Stimulated activated CD4-positive, alpha-beta T cell treated with anti-CD3 and anti-CD28 coated beads, Interleukin-15, amount 100 ng/mL, for 1 hour (primary cell): ENCODE measurements around the gene CYREN.
"Not testable (repeated sequence)": the region's sequence is repeated elsewhere in the genome, so short reads cannot be mapped to it uniquely, and the experiment has no call there.

Experiments
- DNase-seq, 2 donors: peaks; one replicate each; pipeline ENCODE4 v3.0.0-alpha.2; 2020; ENCODE audit warnings: low read depth in 1 of 2, low spot score in 1 of 2

The CYREN gene, protein sequence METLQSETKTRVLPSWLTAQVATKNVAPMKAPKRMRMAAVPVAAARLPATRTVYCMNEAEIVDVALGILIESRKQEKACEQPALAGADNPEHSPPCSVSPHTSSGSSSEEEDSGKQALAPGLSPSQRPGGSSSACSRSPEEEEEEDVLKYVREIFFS

GRCh38 chr7:135170274-135170997, at the start of gene CYREN:
TSS of gene CYREN (minus strand) at chr7:135170707. CDS start at chr7:135168922, 1,785 bp downstream.
- peak; percentile 78 to 90 for DNase-seq

- no peak for DNase-seq
These were observed 47.4 kb upstream of the CYREN start for GRCh38 chr7:135217645-135218509.

GRCh38 chr7:135215698-135216097, 45.2 kb upstream of the CYREN start:
- no peak for DNase-seq

- DNase-seq: no peak
These were observed 44.7 kb upstream of the CYREN start for GRCh38 chr7:135215180-135215579.

- DNase-seq: no peak
These were observed 43.3 kb upstream of the CYREN start for GRCh38 chr7:135213831-135214230.

GRCh38 chr7:135211946-135212685, 41.6 kb upstream of the CYREN start:
- DNase-seq: not testable (repeated sequence)

- DNase-seq: peak; percentile 95 to 99
These were observed 40.9 kb upstream of the CYREN start, which contains the start of gene WDR91 for GRCh38 chr7:135211179-135211945. TSS of gene WDR91 (minus strand) at chr7:135211526. CDS start at chr7:135211502, 24 bp downstream.

GRCh38 chr7:135210888-135211178, 40.3 kb upstream of the CYREN start:
- DNase-seq: no peak

DNA sequence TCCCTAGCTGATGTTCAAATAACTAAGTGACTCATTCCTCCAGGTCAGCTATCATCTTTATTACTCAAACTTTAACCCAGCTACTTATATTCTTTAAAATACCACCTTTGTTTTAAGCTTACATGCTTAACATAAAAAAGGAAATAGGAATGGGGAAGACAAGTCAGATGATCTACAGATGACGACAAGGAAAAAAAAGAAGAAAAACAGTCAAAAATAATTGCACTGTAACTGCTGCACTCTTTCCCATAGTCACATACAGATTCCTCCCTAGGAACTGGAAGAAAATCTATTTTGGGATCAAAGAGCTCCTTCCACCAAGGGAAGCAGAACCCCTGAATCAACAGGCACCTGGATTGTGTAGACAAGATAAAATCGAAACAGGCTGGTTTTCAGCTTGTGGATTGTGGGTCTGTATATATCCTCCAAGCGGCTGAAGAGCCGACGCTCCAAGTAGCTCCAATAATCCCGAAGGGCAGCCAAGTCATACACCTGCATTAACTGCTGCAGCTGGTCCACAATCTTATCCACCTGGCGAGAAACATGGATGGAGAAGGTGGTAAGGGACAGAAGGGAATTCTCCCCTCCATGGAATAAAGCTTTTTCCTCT, 38.8 kb upstream of the CYREN start:
- DNase-seq: no peak

- DNase-seq: no peak
These were observed 37.7 kb upstream of the CYREN start for GRCh38 chr7:135208102-135208793.

DNA sequence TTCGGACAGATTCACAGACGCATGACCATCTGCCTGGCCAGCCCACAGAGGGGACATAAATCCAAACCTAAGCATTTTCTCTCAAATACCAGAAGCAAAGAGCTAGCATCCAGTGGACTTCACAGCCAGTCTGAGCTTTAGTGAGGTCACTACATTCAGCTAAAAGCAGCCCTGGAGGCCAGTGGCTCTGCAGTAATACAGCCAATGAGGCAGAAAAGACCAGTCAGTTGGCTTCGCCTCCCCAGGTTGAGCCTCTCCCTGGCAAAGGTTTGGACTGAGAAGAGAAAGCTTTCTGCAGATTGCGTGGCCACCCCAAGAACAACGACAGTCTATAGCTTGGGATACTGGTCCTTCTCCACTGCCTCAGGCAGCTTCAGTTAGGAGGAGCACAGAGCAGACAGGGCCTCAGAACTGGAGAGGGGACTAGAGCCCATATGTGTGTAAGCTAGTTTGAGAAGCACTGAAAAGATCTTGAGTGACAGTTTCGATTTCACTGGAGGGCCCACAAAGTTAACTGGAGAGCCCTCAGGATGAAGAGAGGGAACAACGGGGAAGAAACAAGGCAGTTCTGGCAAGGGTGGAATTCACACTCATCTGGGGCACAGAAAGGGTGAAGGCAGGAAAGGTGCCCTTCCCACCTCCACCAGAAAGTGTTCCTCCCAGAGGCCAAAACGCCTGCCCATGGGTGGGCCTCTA, 37.0 kb upstream of the CYREN start:
- no peak for DNase-seq

DNA sequence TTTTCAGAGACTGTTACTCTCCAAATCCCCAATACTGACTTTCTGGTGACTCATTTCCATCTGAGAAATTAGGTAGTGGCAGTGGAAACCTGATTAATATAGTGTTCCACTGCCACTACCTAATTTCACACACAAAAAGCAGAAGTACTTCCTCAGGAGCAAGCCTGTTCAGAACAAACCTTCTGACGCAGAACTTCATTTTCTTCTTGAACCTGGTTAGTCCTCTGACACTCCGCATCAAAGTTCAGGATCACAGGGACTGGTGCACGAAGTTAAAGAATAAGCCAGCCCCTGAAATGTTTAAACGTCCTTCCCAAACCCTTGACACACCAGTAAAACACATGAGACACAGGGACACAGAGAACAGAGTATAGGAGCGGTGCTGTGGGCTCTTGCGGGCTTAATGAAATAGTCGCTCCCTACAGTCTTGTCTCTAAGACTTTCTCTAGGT, 36.5 kb upstream of the CYREN start:
- no peak for DNase-seq

- no peak for DNase-seq
These were observed 35.3 kb upstream of the CYREN start for GRCh38 chr7:135205850-135206249.

DNA sequence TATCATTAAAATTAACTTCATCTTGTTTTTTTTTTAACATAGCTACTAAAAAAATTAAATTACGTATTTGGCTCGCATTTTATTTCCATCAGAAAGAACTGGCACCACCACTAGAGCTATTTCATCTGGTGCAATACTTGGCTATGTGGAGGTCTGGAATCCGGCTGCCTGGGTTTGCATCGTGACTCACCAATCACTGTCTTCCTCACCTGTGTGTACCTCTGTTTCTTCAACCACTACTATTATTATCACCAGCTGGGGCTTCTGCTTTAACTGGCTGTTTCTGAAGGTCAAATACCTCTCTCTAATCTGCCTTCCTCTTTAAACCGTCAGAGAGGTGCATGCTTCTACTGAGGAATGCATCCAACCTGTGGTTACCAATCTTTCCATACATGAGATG, 34.4 kb upstream of the CYREN start:
- DNase-seq: no peak

- DNase-seq: no peak
These were observed 33.8 kb upstream of the CYREN start for GRCh38 chr7:135204341-135204749.

GRCh38 chr7:135201350-135201749, 30.8 kb upstream of the CYREN start:
- no peak for DNase-seq

DNA sequence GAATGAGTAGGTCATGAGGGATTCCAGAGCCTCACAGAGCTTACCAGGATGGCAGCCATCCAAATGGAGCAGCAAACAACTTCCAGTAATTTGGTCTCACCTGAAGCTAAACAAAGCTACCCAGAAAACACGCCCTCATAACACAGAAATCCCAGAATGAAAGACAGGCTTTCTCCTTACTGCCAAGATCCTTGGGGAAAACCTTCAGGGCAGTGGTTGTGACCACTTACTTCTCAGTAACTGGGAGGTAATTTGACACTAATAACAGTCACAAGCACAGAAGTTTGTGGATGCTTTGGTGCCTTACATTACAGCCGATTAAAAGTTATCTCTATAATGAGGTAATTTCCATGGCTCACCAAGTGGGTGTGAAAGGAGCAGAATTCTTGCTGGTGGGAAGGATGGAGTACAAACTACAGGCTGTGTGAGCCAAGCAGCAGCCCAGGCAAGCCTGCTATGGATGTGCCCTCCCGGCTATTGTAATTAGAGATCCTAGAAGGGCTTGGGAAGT, 30.4 kb upstream of the CYREN start:
- DNase-seq: no peak

DNA sequence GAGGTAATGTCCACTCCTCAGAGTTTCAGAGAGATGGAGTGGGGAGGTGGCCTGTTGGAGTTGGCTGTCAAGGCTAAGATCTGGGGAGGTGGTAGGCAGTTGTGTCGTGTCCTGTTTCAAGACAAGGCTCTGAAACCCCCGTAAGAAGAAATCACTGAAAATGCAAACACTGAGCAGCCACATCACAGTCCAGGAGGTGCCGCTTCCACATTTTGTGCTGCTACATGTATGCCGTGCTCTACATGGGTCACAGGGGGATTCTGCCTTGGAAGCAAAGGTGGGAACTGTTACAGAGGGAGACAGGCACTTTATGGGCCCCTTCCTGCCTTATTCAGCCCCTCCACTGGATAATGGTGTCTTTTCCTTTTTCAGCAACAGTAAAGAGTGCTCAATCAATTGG, 28.9 kb upstream of the CYREN start:
- no peak for DNase-seq
